ENCODE measurements around the gene ANKRD36C.
"Not testable (repeated sequence)": the region's sequence is repeated elsewhere in the genome, so short reads cannot be mapped to it uniquely, and the experiment has no call there.

The ANKRD36C gene

GRCh38 chr2:95992520-95993272 lies 1.1 kb upstream of the ANKRD36C start:
- not testable (repeated sequence) for H3K27me3 ChIP-seq (ENCODE audit: low read depth, low read length); H3K79me2 ChIP-seq (ENCODE audit: low read length); H3K9me3 ChIP-seq (ENCODE audit: insufficient read depth, low read length); H3K36me3 ChIP-seq (replicated peaks; ENCODE audit: low read depth, low read length); H4K20me1 ChIP-seq (ENCODE audit: insufficient read depth, low read length); H3K4me1 ChIP-seq (ENCODE audit: low read length)
- Histone ChIP-seq H2AFZ (ENCODE audit: low read depth, low read length) (peak overlapping the region; percentile 98; the same call in 1 of the 2 replicates), H3K9ac (ENCODE audit: low read length) (peak overlapping the region; percentile 99), H3K4me2 (ENCODE audit: low read length) (peak overlapping the region; percentile 99), H3K27ac (ENCODE audit: low read length) (peak overlapping the region; percentile 84), H3K4me3 (ENCODE audit: low read length) (peak overlapping the region; percentile 98)
- peak; percentile 69 for TF ChIP-seq CTCF (IDR thresholded peaks at IDR 0.05; ENCODE audit: low read depth, low read length)

DNA sequence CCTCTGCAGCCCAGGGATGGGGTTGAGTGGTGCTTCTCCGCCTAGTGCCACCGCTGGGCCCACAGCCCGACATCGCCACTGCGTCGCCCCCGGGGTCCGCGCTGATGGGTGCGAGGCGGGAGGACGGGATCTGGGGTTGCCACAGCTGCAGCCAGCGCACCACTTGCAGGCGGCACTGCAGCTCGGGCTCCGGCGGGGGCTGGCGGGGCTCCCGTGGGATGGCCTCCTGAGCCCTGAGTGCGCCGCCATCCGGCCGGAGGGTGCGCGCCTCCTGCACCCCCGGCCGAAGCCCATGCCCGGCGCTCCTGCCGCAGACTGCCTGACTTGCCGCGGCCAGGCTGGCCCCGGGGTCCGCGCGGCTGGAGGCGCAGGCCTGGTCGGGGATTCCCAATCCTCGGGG lies 478 bp upstream of the ANKRD36C start:
- Histone ChIP-seq H3K27ac (ENCODE audit: low read length) (peak overlapping the region; percentile 84), H3K4me3 (ENCODE audit: low read length) (peak overlapping the region; percentile 98), H3K9ac (ENCODE audit: low read length) (peak overlapping the region; percentile 99), H2AFZ (ENCODE audit: low read depth, low read length) (peak overlapping the region; percentile 98; the same call in 1 of the 2 replicates), H3K4me2 (ENCODE audit: low read length) (peak overlapping the region; percentile 99)
- not testable (repeated sequence) for H3K4me1 ChIP-seq (ENCODE audit: low read length); H3K36me3 ChIP-seq (replicated peaks; ENCODE audit: low read depth, low read length); H4K20me1 ChIP-seq (ENCODE audit: insufficient read depth, low read length); H3K79me2 ChIP-seq (ENCODE audit: low read length); H3K9me3 ChIP-seq (ENCODE audit: insufficient read depth, low read length); H3K27me3 ChIP-seq (ENCODE audit: low read depth, low read length)

GRCh38 chr2:95990884-95991283 lies 740 bp downstream of the ANKRD36C start:
- H2AFZ ChIP-seq (ENCODE audit: low read depth, low read length); H3K36me3 ChIP-seq (replicated peaks; ENCODE audit: low read depth, low read length); H3K9me3 ChIP-seq (ENCODE audit: insufficient read depth, low read length); H3K27me3 ChIP-seq (ENCODE audit: low read depth, low read length); H4K20me1 ChIP-seq (ENCODE audit: insufficient read depth, low read length); H3K27ac ChIP-seq (ENCODE audit: low read length); H3K79me2 ChIP-seq (ENCODE audit: low read length); H3K9ac ChIP-seq (ENCODE audit: low read length); H3K4me1 ChIP-seq (ENCODE audit: low read length): not testable (repeated sequence)
- H3K4me3 ChIP-seq (ENCODE audit: low read length) = peak overlapping the region; percentile 86
- peak overlapping the region; percentile 43; the same call in 1 of the 2 replicates for H3K4me2 ChIP-seq (ENCODE audit: low read length)

DNA sequence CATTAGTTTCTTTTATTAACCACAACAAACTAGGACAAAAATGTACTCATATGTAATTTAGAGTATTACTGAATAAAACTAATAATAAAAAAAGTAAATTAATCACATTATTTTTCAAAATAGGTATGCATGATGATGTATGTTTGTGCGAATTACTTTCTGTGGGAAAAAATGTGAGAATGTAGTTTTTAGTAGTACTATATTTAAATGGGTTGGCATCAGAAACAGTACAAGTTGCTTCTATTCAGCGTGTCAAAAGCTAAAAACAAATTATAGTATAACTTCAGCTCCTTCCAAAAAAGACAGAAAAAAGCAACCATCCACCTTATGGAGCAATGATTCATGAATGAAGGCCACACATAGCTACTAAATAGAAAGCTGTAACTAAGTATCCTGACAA lies 40.0 kb downstream of the ANKRD36C start:
- H3K27me3 ChIP-seq (ENCODE audit: low read depth, low read length); H3K9me3 ChIP-seq (ENCODE audit: insufficient read depth, low read length); H4K20me1 ChIP-seq (ENCODE audit: insufficient read depth, low read length); H3K4me3 ChIP-seq (ENCODE audit: low read length); H3K9ac ChIP-seq (ENCODE audit: low read length); H3K4me1 ChIP-seq (ENCODE audit: low read length); H3K79me2 ChIP-seq (ENCODE audit: low read length); H2AFZ ChIP-seq (ENCODE audit: low read depth, low read length); H3K27ac ChIP-seq (ENCODE audit: low read length); H3K4me2 ChIP-seq (ENCODE audit: low read length); H3K36me3 ChIP-seq (replicated peaks; ENCODE audit: low read depth, low read length): not testable (repeated sequence)

- H2AFZ ChIP-seq (ENCODE audit: low read depth, low read length); H3K9ac ChIP-seq (ENCODE audit: low read length); H3K9me3 ChIP-seq (ENCODE audit: insufficient read depth, low read length); H3K79me2 ChIP-seq (ENCODE audit: low read length); H3K27ac ChIP-seq (ENCODE audit: low read length); H3K36me3 ChIP-seq (replicated peaks; ENCODE audit: low read depth, low read length); H4K20me1 ChIP-seq (ENCODE audit: insufficient read depth, low read length); H3K4me3 ChIP-seq (ENCODE audit: low read length); H3K4me2 ChIP-seq (ENCODE audit: low read length); H3K27me3 ChIP-seq (ENCODE audit: low read depth, low read length); H3K4me1 ChIP-seq (ENCODE audit: low read length): not testable (repeated sequence)
Observed at GRCh38 chr2:95948039-95948438, 43.6 kb downstream of the ANKRD36C start.

- H2AFZ ChIP-seq (ENCODE audit: low read depth, low read length); H4K20me1 ChIP-seq (ENCODE audit: insufficient read depth, low read length); H3K4me3 ChIP-seq (ENCODE audit: low read length); H3K79me2 ChIP-seq (ENCODE audit: low read length); H3K4me1 ChIP-seq (ENCODE audit: low read length); H3K27ac ChIP-seq (ENCODE audit: low read length); H3K4me2 ChIP-seq (ENCODE audit: low read length); H3K9me3 ChIP-seq (ENCODE audit: insufficient read depth, low read length); H3K9ac ChIP-seq (ENCODE audit: low read length); H3K36me3 ChIP-seq (replicated peaks; ENCODE audit: low read depth, low read length); H3K27me3 ChIP-seq (ENCODE audit: low read depth, low read length): not testable (repeated sequence)
Observed at GRCh38 chr2:95939947-95940346, 51.7 kb downstream of the ANKRD36C start.

GRCh38 chr2:95930740-95931139 lies 60.9 kb downstream of the ANKRD36C start:
- not testable (repeated sequence) for H3K4me3 ChIP-seq (ENCODE audit: low read length); H3K27ac ChIP-seq (ENCODE audit: low read length); H3K79me2 ChIP-seq (ENCODE audit: low read length); H2AFZ ChIP-seq (ENCODE audit: low read depth, low read length); H3K4me1 ChIP-seq (ENCODE audit: low read length); H3K9me3 ChIP-seq (ENCODE audit: insufficient read depth, low read length); H3K27me3 ChIP-seq (ENCODE audit: low read depth, low read length); H4K20me1 ChIP-seq (ENCODE audit: insufficient read depth, low read length); H3K9ac ChIP-seq (ENCODE audit: low read length); H3K36me3 ChIP-seq (replicated peaks; ENCODE audit: low read depth, low read length); H3K4me2 ChIP-seq (ENCODE audit: low read length)

DNA sequence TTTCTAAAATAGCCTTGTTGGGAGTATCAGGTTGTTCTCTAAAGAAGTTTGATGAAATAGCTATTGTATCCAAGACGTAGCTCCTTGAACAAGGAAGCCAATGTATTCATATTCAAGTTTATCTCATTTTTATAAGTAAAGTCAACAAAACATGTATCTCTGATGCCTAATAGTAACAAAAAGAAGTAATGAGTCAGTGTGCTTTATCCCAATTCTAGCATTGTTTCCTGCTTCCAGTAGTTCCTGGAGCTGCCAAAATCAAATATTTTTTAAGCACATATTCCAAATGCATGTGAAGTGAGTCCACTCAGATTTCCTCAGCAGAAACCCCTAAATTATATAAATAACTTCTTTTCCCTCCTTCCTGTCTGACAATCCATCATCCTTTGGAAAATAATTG lies 74.6 kb downstream of the ANKRD36C start:
- H3K4me2 ChIP-seq (ENCODE audit: low read length) = not testable (repeated sequence)

DNA sequence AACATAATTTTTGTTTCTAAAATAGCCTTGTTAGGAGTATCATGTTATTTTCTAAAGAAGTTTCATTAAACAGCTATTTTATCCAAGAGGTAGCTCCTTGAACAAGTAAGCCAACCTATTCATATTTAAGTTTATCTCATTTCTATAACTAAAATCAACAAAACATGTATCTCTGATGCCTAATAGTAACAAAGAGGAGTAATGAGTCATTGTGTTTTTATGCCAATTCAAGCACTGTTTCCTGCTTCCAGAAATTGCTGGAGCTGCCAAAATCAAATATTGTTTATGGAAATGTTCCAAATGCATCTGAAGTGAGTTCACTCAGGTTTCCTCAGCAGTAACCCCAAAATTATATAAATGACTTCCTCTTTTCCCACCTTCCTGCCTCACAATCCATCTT lies 76.5 kb downstream of the ANKRD36C start:
- not testable (repeated sequence) for H3K36me3 ChIP-seq (replicated peaks; ENCODE audit: low read depth, low read length); H3K27ac ChIP-seq (ENCODE audit: low read length); H3K4me3 ChIP-seq (ENCODE audit: low read length); H3K79me2 ChIP-seq (ENCODE audit: low read length); H3K9me3 ChIP-seq (ENCODE audit: insufficient read depth, low read length); H3K9ac ChIP-seq (ENCODE audit: low read length); H4K20me1 ChIP-seq (ENCODE audit: insufficient read depth, low read length); H2AFZ ChIP-seq (ENCODE audit: low read depth, low read length); H3K4me2 ChIP-seq (ENCODE audit: low read length); H3K27me3 ChIP-seq (ENCODE audit: low read depth, low read length); H3K4me1 ChIP-seq (ENCODE audit: low read length)

More for the DNA sequence above, 74.6 kb downstream of the ANKRD36C start:
- not testable (repeated sequence) for H3K36me3 ChIP-seq (replicated peaks; ENCODE audit: low read depth, low read length); H3K79me2 ChIP-seq (ENCODE audit: low read length); H3K27me3 ChIP-seq (ENCODE audit: low read depth, low read length); H3K27ac ChIP-seq (ENCODE audit: low read length); H3K9ac ChIP-seq (ENCODE audit: low read length); H4K20me1 ChIP-seq (ENCODE audit: insufficient read depth, low read length); H2AFZ ChIP-seq (ENCODE audit: low read depth, low read length); H3K4me3 ChIP-seq (ENCODE audit: low read length); H3K9me3 ChIP-seq (ENCODE audit: insufficient read depth, low read length); H3K4me1 ChIP-seq (ENCODE audit: low read length)
